NCI-H82 treated with DMSO at 0.1 percent for 48 hours (cell line): ENCODE measurements around the gene DCAF7.

ENCODE experiments used
- DNase-seq: peaks from one replicate; lab custom pipeline; 2025; ENCODE audit not compliant: unreplicated experiment; lab: John Stamatoyannopoulos, UW

The DCAF7 gene

DNA sequence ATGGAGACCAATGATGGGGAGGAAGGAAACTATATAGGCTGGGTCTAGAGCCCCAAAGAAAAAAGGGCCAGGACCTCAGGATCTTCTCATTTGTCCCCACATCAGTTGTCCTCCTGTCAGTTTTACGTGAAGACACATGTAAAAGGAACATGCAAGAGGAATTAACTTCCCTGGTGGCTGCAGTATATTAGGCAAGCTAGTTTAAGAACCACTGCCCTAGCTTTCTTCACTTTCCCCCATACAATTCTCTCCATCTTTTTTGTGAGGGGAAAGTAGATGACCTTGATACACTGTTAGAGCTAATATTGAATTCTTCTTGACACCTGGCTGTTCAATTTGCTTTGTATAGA lies 74.2 kb downstream of the DCAF7 start:
- DNase-seq = no peak

DNA sequence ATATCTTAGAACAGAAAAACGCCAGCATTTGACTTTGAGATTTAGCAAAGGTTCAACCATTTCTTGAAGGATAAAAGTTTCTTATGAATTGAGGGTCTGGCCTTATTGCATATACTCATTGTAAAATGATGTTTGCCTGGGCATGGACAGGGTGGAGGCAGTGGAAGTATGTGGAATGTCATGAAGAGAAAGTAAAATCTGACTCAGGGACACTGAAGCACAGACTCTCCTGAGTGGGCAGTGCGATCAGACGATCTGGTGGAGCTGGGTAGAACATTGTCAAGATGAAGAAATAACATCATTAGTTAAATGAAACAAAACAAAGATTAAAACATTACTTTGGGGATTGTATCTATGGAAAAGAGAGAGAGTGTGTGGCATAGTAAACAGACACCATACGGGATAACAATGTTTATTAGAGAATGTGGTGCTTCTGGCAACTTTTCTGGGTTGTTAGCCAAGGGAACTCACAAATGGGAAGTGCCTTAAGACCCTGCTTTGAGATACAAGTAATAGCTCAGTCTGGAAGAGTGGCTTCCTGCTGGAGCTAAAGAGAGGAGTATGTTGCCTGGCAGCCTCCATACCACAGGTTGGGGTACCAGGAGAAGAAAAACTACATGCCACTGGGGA lies 76.4 kb downstream of the DCAF7 start:
- DNase-seq = no peak

DNA sequence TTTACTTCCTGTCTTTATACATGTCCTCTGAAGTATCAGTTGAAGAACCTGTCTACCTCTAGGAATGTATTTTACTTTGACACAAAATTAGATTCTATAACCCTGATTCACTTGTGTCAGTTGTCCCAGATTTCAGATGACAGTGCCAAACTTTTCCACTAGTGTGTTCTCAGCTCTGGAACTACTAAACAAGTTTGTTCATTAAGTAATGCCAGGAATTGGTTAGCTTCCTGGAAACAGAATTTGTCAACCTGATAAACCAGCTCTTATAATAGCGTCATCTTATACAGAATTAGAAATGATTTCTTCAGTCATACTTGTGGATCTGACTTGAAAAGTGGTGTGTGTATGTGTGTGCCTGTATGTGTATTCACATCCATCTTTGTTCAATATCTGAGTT lies 79.3 kb downstream of the DCAF7 start:
- no peak for DNase-seq

DNA sequence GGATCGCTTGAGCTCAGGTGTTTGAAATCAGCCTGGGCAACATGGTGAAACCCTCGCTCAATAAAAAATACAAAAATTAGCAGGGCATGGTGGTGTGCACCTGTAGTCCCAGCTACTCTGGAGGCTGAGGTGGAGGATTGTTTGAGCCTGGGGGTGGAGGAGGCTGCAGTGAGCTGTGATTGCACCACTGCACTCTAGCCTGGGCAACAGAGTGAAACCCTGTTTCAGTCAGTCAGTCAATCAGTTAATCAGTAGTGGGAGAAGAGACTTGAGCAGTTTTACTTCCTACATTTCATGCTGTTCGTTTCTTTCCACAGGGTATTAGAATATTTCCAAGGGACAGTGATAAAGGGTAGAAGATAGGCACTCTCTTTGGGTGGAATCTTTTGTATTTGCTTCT lies 80.8 kb downstream of the DCAF7 start:
- no peak for DNase-seq

DNA sequence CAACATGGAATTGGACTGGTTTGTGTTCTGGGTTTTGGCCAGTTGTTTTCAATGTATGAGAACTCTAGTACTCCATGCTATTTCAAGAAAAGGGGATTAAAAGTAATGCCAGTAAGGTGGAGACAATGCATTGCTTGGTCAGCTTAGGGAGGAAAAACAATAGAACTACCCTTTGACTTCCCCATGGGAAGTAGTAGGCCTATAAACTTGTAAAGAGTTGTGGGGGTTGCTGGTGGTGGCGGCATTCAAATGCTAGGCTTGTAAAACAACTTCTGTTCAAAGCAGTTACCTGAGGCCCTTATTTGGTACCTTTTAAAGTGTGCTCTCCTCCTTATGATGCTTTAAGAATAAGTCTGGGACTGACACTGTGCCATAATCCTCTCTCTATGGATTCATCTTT lies 81.3 kb downstream of the DCAF7 start:
- no peak for DNase-seq

DNA sequence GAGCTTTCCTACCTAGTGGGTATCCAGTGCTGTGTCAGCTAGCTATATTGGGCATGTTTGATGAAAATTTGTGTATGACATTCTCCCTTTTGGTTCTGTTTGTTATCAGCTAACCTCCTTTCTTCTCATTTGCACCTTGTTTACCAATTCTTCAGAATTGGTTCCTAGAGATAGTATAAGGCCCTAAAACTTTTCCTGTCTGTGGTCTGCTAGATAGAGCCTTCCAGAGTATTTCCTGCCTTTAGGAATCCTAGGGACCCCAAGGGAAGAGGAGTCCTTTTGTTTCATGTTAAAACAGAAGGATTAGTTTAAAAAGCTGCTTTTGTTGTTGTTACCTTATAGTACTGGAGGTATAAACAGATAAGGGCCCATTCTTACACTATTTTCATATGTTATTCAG lies 83.5 kb downstream of the DCAF7 start:
- DNase-seq = no peak

DNA sequence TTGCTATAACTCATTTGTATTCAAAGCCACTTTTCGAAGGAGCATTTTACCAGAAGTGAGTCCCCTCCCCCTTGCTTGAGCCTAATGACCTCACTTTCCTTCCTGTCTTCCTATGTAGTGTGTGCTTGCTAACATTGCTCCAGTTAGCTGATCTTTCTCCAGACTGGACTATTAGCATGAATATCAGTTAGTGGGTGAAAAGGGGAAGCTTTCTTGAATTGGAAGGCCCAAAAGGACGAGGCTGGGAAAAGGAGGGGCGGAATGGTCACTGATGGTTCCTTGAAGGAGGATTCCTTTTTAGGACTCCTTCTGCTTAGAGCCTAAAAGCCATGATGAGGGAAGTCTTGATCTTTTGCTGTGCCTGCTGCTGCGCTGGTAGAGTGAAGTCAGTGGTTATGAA lies 83.9 kb downstream of the DCAF7 start:
- no peak for DNase-seq

DNA sequence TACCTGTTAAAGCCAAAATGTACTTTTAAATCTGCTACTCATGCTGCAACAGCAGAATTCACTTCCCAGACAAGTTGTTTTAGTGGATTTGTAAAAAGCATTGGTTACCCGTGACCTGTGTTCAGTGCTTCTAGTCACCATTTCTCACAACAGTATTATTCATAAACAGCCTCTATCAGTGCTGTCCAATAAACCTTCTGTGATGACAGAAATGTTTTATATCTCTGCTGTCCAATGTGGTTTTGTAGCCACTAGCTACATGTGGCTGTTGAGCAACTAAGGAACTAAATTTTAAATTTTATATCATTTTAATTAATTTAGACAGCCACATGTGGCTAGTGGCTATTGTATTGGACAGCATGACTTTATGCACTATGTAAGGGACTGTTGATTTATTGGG lies 84.5 kb downstream of the DCAF7 start:
- DNase-seq = no peak

DNA sequence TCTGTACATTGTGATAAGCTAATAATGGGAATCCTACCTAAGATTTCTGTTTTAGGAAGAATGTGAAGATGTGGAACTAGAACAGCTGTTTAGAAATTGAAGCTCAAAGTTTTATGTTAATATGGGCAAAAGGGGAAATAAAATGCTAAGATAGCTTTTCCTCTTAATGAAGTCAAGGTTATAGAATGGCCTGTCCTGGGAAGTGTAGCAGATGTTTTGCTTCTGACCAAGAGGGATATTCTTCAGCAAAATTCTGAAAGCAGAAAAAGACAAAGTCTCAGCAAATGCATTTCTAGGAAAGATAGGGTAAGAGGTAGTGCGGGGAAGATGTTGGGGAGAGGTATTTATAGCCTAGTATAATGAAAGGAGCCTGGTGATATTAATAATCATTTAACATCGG lies 85.0 kb downstream of the DCAF7 start:
- DNase-seq = no peak

DNA sequence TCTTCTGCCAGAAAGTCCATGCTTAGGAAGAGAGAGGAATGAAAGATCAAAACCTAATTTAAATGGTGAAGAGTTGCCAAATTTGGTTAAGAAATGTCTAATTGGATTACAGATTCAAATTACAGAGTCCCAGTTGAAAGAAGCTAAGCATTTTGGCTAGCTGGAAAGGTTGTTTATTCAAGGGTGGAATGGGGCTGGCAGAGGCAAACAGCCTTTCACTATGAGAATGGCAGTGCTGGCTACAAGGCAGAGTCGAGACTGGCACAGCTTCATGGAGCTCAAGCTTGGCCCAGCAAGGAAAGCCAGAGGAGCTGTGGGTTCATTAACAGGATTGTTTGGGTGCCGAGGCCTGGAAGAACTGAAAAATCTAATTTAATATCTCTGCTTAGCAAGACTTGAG lies 85.5 kb downstream of the DCAF7 start:
- no peak for DNase-seq

DNA sequence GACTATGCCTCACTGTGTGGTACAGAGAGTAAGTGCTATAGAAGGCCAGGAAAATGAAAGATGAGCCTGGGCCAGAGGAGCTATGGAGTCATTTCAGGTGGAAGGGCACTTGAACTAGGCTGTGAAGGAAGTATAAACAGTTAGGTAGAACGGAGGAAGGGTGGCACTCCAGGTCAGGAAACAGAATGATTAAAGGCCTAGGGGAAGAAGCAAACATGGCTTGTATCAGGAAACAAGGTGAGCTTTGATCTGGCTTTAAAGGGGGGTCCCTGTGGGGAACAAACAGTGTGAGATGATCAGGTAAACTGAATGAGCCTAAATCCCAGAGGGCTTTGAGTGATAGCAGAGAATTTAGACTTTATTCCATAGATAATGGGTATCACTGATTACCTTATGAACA lies 88.8 kb downstream of the DCAF7 start:
- no peak for DNase-seq

DNA sequence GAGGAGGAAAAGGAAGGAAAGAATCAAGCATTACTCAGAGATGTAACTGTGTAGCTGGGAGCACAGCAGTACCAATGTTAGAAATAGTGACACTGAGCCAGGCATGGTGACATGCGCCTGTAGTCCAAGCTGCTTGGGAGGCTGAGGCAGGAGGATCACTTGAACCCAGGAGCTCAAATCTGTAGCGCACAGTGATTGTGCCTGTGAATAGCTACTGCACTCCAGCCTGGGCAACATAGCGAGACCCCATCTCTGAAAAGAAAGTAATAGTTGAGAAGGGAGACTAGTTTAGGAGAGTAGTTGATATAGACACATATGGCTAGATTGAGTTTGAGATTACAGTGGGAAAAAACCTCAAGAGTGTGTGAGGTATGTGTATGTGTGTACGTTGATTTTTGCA lies 89.8 kb downstream of the DCAF7 start:
- DNase-seq = no peak

DNA sequence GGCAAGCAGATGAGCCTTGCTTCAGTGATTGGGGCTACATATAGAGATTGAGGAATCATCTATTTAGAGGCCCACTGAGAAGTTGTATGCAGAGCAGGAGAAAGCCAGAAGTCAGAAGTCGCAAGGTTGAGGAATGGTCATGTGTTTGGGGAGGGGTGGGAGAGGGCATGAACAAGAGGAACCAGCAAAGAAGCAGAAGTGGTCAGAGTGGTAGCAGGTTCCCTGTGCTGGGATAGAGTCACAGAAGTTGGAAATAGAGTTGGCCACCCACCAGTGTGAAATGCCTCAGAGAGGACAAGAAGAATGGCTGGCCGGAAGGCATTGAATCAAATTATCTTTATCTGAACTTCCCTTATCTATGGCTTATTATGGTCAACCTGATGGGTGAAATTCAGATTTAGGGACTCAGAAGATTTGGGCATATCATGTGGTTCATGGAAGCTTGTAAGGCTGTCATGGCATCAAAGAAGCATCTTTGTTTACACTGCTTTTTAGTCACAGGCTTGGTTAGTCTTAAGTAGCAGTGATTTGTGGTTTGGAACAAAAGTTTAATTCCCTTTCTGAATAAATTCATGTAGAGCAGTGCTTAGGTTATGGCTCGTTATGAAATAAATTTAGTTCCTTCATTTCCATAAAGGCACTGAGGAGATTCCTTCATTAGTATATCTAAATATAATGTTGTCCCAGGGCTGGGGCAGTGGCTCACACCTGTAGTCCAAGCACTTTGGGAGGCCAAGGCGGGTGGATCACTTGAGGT lies 91.6 kb downstream of the DCAF7 start:
- no peak for DNase-seq
